Measurements from ENCODE around the gene ASPSCR1. TPM values are rescaled to one million over a fixed set of nuclear protein-coding genes. Genes with fewer than 3 reads are reported as not detected.

Gene ASPSCR1
- total and polyA plus RNA-seq, 2 of the 8 experiments (the other 6 are each of a cell fraction or from before 2014, with no cell fraction given): 33.3 to 43.7 TPM

GRCh38 chr17:82019690-82020571 is 42.5 kb downstream of the ASPSCR1 start (continued):
- no peak for TF ChIP-seq ASH2L (IDR thresholded peaks at IDR 0.05; ENCODE audit: low read length)
- TF ChIP-seq SIN3A (conservative IDR thresholded peaks at IDR 0.05 in 1 of 2, IDR thresholded peaks at IDR 0.05 in 1 of 2; ENCODE audit: low read depth in 1 of 2, low read length in 2 of 2): peak in 1 of 2 experiments; percentile 73; a peak in 1 of 4 replicates
- TF ChIP-seq, protein P1, sequence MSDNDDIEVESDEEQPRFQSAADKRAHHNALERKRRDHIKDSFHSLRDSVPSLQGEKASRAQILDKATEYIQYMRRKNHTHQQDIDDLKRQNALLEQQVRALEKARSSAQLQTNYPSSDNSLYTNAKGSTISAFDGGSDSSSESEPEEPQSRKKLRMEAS (IDR thresholded peaks at IDR 0.05): no peak
- TF ChIP-seq, protein P2, sequence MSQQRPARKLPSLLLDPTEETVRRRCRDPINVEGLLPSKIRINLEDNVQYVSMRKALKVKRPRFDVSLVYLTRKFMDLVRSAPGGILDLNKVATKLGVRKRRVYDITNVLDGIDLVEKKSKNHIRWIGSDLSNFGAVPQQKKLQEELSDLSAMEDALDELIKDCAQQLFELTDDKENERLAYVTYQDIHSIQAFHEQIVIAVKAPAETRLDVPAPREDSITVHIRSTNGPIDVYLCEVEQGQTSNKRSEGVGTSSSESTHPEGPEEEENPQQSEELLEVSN (IDR thresholded peaks at IDR 0.05): no peak
- TF ChIP-seq EP300 (IDR thresholded peaks at IDR 0.05; ENCODE audit: borderline replicate concordance in 1 of 2, low read depth in 2 of 2, low read length in 2 of 2): no peak
- TF ChIP-seq RFX5 (IDR thresholded peaks at IDR 0.05; ENCODE audit: borderline replicate concordance, low read depth, low read length): no peak
- no peak for TF ChIP-seq BACH1 (IDR thresholded peaks at IDR 0.05; ENCODE audit: low read length)
- TF ChIP-seq EGR1 (IDR thresholded peaks at IDR 0.05; ENCODE audit: borderline replicate concordance, low read depth, low read length): no peak
- no peak for TF ChIP-seq SIX5 (IDR thresholded peaks at IDR 0.05; ENCODE audit: low read depth, low read length)
- no peak for TF ChIP-seq JUN (IDR thresholded peaks at IDR 0.05; ENCODE audit: low read depth, low read length)
- TF ChIP-seq KDM5A (IDR thresholded peaks at IDR 0.05; ENCODE audit: low read length): no peak
- no peak for TF ChIP-seq JUND (IDR thresholded peaks at IDR 0.05; ENCODE audit: low read length)
